HG03066 (cell line): ENCODE measurements around the gene TRPM2.

Experiments
- ATAC-seq: cut with Tn5 transposase; IDR thresholded peaks from one replicate; pipeline ENCODE4 v1.9.1; 2021; ENCODE audit warnings: low read depth; ENCODE audit not compliant: unreplicated experiment

The TRPM2 gene

GRCh38 chr21:44455524-44456213, 102.2 kb downstream of the TRPM2 start:
- ATAC-seq = no peak

- ATAC-seq = no peak
These were observed 102.9 kb downstream of the TRPM2 start for GRCh38 chr21:44456214-44456914.

- ATAC-seq = no peak
These were observed 103.7 kb downstream of the TRPM2 start for GRCh38 chr21:44456915-44457736.

GRCh38 chr21:44458971-44459711, 105.7 kb downstream of the TRPM2 start:
- no peak for ATAC-seq

GRCh38 chr21:44459712-44460440, 106.5 kb downstream of the TRPM2 start:
- ATAC-seq = no peak

- no peak for ATAC-seq
These were observed 107.0 kb downstream of the TRPM2 start for GRCh38 chr21:44460441-44460755.

- no peak for ATAC-seq
These were observed 107.6 kb downstream of the TRPM2 start for GRCh38 chr21:44461005-44461404.

GRCh38 chr21:44461464-44462001, 108.1 kb downstream of the TRPM2 start:
- no peak for ATAC-seq

GRCh38 chr21:44462086-44462833, 108.8 kb downstream of the TRPM2 start:
- no peak for ATAC-seq

GRCh38 chr21:44462834-44463200, 109.4 kb downstream of the TRPM2 start:
- ATAC-seq = no peak

- no peak for ATAC-seq
These were observed 110.3 kb downstream of the TRPM2 start for GRCh38 chr21:44463724-44464123.

- ATAC-seq = no peak
These were observed 110.9 kb downstream of the TRPM2 start for GRCh38 chr21:44464351-44464750.

- ATAC-seq = no peak
These were observed 113.0 kb downstream of the TRPM2 start for GRCh38 chr21:44466351-44466954.

GRCh38 chr21:44466996-44467858, 113.8 kb downstream of the TRPM2 start:
- ATAC-seq = no peak

GRCh38 chr21:44467859-44468195, 114.4 kb downstream of the TRPM2 start:
- ATAC-seq = no peak

GRCh38 chr21:44471341-44471740, 117.9 kb downstream of the TRPM2 start:
- ATAC-seq = no peak

- ATAC-seq = no peak
These were observed 118.6 kb downstream of the TRPM2 start for GRCh38 chr21:44471996-44472395.

GRCh38 chr21:44473915-44474555, 120.6 kb downstream of the TRPM2 start:
- no peak for ATAC-seq
